ENCODE measurements around the gene PRRX1.

PRRX1 gene

GRCh38 chr1:170664093-170664827, at the start of gene PRRX1:
PRRX1 (plus strand) TSS chr1:170664131; CDS start chr1:170664219, 88 bp downstream.
- Histone ChIP-seq H4K20me1 (ENCODE audit: insufficient read depth, low read length) (no peaks in the 10 kb centered on the region), H3K4me2 (ENCODE audit: low read length) (peak within 1 kb of the TSS; percentile 55), H3K4me3 (ENCODE audit: low read length) (peak within 1 kb of the TSS; percentile 63), H2AFZ (ENCODE audit: low read depth, low read length) (peak within 1 kb of the TSS; percentile 10; the same call in 1 of the 2 replicates), H3K4me1 (ENCODE audit: low read length) (peaks cover 8% of the 10 kb centered on the region; the same call in 1 of the 2 replicates), H3K36me3 (replicated peaks; ENCODE audit: low read depth, low read length) (no peaks in the 10 kb centered on the region), H3K79me2 (ENCODE audit: low read length) (no peaks in the 10 kb centered on the region), H3K27me3 (ENCODE audit: low read depth, low read length) (no peaks in the 10 kb centered on the region), H3K9me3 (ENCODE audit: insufficient read depth, low read length) (no peaks in the 10 kb centered on the region), H3K27ac (ENCODE audit: low read length) (no peak within 1 kb of the TSS), H3K9ac (ENCODE audit: low read length) (no peak within 1 kb of the TSS)
- TF ChIP-seq EZH2phosphoT487 (IDR thresholded peaks at IDR 0.05; ENCODE audit: low read depth), result no peak
- no peak for TF ChIP-seq CTCF (IDR thresholded peaks at IDR 0.05; ENCODE audit: low read depth, low read length)

- Histone ChIP-seq H3K27me3 (ENCODE audit: low read depth, low read length) (no peaks in the 10 kb centered on the region), H3K27ac (ENCODE audit: low read length) (no peak overlapping the region), H3K4me2 (ENCODE audit: low read length) (no peak overlapping the region), H3K36me3 (replicated peaks; ENCODE audit: low read depth, low read length) (no peaks in the 10 kb centered on the region), H3K9me3 (ENCODE audit: insufficient read depth, low read length) (no peaks in the 10 kb centered on the region), H3K4me1 (ENCODE audit: low read length) (peaks cover 6% of the 10 kb centered on the region), H3K9ac (ENCODE audit: low read length) (no peak overlapping the region), H3K4me3 (ENCODE audit: low read length) (no peak overlapping the region), H2AFZ (ENCODE audit: low read depth, low read length) (no peak overlapping the region), H4K20me1 (ENCODE audit: insufficient read depth, low read length) (no peaks in the 10 kb centered on the region), H3K79me2 (ENCODE audit: low read length) (no peaks in the 10 kb centered on the region)
- TF ChIP-seq EZH2phosphoT487 (IDR thresholded peaks at IDR 0.05; ENCODE audit: low read depth), result no peak
Observed at GRCh38 chr1:170617591-170618330, 46.2 kb upstream of the PRRX1 start.

- peaks cover 6% of the 10 kb centered on the region for H3K4me1 ChIP-seq (ENCODE audit: low read length)
- H3K27me3 ChIP-seq (ENCODE audit: low read depth, low read length), result no peaks in the 10 kb centered on the region
- H3K4me2 ChIP-seq (ENCODE audit: low read length), result no peak overlapping the region
Observed at GRCh38 chr1:170618421-170618820, 45.5 kb upstream of the PRRX1 start.

GRCh38 chr1:170619241-170620028, 44.5 kb upstream of the PRRX1 start:
- Histone ChIP-seq H3K9me3 (ENCODE audit: insufficient read depth, low read length) (no peaks in the 10 kb centered on the region), H2AFZ (ENCODE audit: low read depth, low read length) (no peak overlapping the region), H3K79me2 (ENCODE audit: low read length) (no peaks in the 10 kb centered on the region), H3K9ac (ENCODE audit: low read length) (no peak overlapping the region), H3K27me3 (ENCODE audit: low read depth, low read length) (no peaks in the 10 kb centered on the region), H4K20me1 (ENCODE audit: insufficient read depth, low read length) (no peaks in the 10 kb centered on the region), H3K36me3 (replicated peaks; ENCODE audit: low read depth, low read length) (no peaks in the 10 kb centered on the region), H3K4me3 (ENCODE audit: low read length) (no peak overlapping the region), H3K4me1 (ENCODE audit: low read length) (peaks cover 6% of the 10 kb centered on the region), H3K27ac (ENCODE audit: low read length) (no peak overlapping the region), H3K4me2 (ENCODE audit: low read length) (no peak overlapping the region)
- TF ChIP-seq EZH2phosphoT487 (IDR thresholded peaks at IDR 0.05; ENCODE audit: low read depth) (no peak), CTCF (IDR thresholded peaks at IDR 0.05; ENCODE audit: low read depth, low read length) (no peak)

More at GRCh38 chr1:170618421-170618820, 45.5 kb upstream of the PRRX1 start:
- H3K4me3 ChIP-seq (ENCODE audit: low read length), result no peak overlapping the region
- no peak overlapping the region for H3K27ac ChIP-seq (ENCODE audit: low read length)
- no peak overlapping the region for H2AFZ ChIP-seq (ENCODE audit: low read depth, low read length)
- no peak overlapping the region for H3K9ac ChIP-seq (ENCODE audit: low read length)
- no peaks in the 10 kb centered on the region for H3K9me3 ChIP-seq (ENCODE audit: insufficient read depth, low read length)
- H4K20me1 ChIP-seq (ENCODE audit: insufficient read depth, low read length), result no peaks in the 10 kb centered on the region
- TF ChIP-seq CTCF (IDR thresholded peaks at IDR 0.05; ENCODE audit: low read depth, low read length) (no peak), EZH2phosphoT487 (IDR thresholded peaks at IDR 0.05; ENCODE audit: low read depth) (no peak)
- no peaks in the 10 kb centered on the region for H3K36me3 ChIP-seq (replicated peaks; ENCODE audit: low read depth, low read length)
- no peaks in the 10 kb centered on the region for H3K79me2 ChIP-seq (ENCODE audit: low read length)

Data from OCI-LY3 (cell line).